Measurements from ENCODE around the gene STARD5.

Gene STARD5

DNA sequence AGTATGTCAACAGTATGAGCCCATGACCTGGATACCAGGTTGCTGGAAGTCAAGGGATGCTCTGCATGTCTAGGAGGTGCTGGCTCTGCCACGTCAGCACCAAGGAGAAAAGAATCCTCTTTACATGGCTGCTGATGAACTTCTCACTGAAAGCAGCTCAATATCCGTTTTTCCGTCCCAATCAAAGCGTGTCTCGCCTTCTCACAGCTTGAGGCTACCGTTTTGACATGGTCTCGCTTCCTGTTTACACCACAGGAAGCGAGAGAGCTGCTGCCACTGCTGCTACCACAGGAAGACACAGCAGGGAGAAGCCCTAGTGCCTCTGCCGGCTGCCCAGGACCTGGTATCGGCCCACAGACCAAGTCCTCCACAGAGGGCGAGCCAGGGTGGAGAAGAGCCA lies 27.3 kb downstream of the STARD5 start:
- H3K4me1 Mint-ChIP-seq (ENCODE audit: low read depth) = peaks cover 88% of the 10 kb centered on the region
- H3K4me3 Mint-ChIP-seq = peak overlapping the region; percentile 98
- H3K27ac Mint-ChIP-seq = peak overlapping the region; percentile 98
- peaks cover 16% of the 10 kb centered on the region for H3K36me3 Mint-ChIP-seq
- H3K27me3 Mint-ChIP-seq = no peaks in the 10 kb centered on the region
- no peaks in the 10 kb centered on the region for H3K9me3 Mint-ChIP-seq (ENCODE audit: low read depth)

DNA sequence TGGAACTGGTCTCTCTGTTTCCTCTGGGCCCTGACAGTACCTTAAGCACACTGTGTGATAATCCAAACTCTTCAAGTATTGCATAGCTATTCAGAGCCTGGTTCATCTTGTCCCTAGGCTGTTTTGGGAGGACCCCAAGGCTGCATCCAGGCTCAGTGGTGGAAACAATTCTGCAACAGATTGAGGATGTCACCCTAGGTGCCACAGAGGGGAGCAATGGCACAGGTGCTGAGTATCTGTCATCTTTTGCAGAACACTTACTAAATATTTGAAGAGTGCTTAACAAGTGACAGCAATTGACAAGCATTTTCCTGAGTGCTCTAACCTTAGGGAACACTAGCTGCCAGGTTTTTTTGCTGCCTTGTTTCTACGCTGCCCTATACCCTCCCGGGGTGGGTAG lies 27.8 kb downstream of the STARD5 start:
- H3K27me3 Mint-ChIP-seq = no peaks in the 10 kb centered on the region
- H3K4me1 Mint-ChIP-seq (ENCODE audit: low read depth) = peaks cover 88% of the 10 kb centered on the region
- H3K27ac Mint-ChIP-seq = peak overlapping the region; percentile 98
- H3K4me3 Mint-ChIP-seq = peak overlapping the region; percentile 98
- no peaks in the 10 kb centered on the region for H3K9me3 Mint-ChIP-seq (ENCODE audit: low read depth)
- H3K36me3 Mint-ChIP-seq = peaks cover 13% of the 10 kb centered on the region

DNA sequence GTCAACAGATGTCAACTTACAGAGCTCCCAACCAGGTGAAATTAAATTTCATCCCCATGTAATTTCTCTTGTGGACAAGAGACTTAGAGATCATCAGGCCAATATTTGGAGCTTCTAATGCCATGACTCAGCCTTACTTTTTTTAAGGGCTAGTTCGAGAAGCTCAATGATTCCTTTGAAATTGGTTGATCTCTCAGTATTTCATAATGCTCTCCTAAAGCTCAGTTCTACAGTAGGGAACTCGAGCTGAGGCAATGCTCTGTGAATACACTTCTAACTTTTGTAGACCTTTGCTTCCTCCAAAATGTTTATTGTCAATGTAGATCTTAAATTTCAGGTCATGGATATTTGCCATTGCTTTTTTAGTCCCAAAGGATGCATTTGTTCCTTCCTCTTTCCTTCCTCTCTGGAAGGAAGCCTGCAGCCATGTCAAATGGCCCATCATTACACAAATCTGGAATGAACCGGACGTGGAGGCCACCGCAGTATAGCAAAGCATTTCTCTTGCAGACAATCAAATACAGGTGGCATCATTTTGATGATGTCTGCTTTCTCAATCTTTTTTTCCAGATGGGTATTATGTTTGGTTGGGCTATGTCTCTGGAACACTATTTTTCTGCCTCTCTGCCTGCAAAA lies 28.3 kb downstream of the STARD5 start:
- H3K4me1 Mint-ChIP-seq (ENCODE audit: low read depth) = peaks cover 87% of the 10 kb centered on the region
- H3K9me3 Mint-ChIP-seq (ENCODE audit: low read depth) = no peaks in the 10 kb centered on the region
- H3K36me3 Mint-ChIP-seq = peaks cover 8% of the 10 kb centered on the region
- no peaks in the 10 kb centered on the region for H3K27me3 Mint-ChIP-seq
- H3K4me3 Mint-ChIP-seq = peak overlapping the region; percentile 98
- H3K27ac Mint-ChIP-seq = peak overlapping the region; percentile 98

DNA sequence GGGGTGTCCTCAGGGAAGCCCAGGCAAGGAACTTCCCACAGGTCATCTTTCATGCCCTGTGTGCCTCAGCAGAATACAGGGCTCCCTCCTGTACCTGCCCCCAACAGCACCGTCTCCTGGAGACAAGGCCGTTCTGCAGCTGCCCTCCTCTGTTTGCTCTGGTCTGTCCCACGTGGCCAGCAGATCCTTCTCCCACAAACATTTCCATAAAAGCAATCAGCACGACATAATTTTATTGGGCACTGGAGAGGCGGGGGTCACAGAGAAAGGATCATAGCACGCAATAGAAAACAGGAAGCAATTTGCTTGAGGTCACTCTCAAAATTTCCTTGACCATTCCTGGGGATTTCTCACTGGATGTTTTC lies 29.4 kb downstream of the STARD5 start:
- H3K4me3 Mint-ChIP-seq = peak overlapping the region; percentile 98
- H3K9me3 Mint-ChIP-seq (ENCODE audit: low read depth) = no peaks in the 10 kb centered on the region
- H3K27ac Mint-ChIP-seq = peak overlapping the region; percentile 98
- H3K4me1 Mint-ChIP-seq (ENCODE audit: low read depth) = peaks cover 94% of the 10 kb centered on the region
- peaks cover 4% of the 10 kb centered on the region for H3K36me3 Mint-ChIP-seq
- no peaks in the 10 kb centered on the region for H3K27me3 Mint-ChIP-seq

DNA sequence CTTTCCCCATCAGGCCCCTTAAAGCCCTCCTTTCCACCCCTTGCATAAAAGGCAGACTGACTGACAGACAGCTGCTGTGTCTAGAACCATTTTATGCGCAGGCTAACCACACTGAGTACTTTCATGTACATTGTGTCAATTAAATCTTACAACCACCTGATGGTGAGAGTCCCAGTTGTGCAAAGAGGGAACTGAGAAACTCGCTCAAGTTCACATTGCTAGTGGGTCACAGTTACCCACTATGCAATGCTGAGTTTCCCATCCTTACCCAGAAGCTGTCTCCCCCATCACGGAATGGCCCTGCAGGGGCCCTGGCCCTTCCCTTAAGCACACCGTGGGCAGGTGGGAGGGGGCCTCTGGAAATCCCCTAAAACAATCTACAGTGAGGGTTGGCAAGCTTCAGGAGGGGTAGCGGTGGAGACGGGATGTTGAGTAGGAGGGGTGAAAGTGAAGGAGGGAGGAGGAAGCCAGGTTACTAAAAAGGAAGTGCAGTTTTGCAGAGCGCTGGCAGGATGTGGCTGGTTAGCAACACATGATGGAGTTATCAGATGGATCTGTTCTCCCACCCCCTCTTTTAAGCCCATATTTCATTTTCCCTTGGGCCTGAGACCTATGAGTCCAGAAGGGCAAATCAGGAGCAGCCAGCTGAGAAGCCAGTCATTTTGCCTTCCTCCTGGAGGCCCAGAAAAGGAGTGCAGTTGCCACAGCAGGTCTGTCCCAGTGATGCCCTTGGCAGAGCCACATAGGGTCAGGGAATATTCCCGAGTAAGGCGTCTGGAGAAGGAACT lies 30.0 kb downstream of the STARD5 start:
- H3K4me1 Mint-ChIP-seq (ENCODE audit: low read depth) = peaks cover 94% of the 10 kb centered on the region
- H3K27me3 Mint-ChIP-seq = no peaks in the 10 kb centered on the region
- no peaks in the 10 kb centered on the region for H3K36me3 Mint-ChIP-seq
- H3K4me3 Mint-ChIP-seq = peak overlapping the region; percentile 98
- no peaks in the 10 kb centered on the region for H3K9me3 Mint-ChIP-seq (ENCODE audit: low read depth)
- H3K27ac Mint-ChIP-seq = peak overlapping the region; percentile 98

DNA sequence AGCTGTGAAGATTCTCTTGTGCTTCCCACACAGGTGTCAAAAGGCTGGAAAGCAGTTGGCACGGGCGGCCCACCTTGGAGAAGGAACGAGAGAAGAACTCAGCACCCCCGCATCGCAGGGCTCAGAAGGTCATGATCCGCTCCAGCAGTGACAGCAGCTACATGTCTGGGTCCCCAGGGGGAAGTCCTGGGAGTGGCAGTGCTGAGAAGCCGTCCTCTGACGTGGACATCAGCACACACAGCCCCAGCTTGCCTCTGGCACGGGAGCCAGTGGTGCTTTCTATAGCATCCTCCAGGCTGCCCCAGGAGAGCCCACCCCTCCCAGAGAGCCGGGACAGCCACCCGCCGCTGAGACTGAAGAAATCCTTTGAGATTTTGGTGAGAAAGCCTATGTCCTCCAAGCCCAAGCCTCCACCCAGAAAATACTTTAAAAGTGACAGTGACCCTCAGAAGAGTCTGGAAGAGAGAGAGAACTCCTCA lies 31.4 kb downstream of the STARD5 start:
- Mint-ChIP-seq H3K4me3 (peak overlapping the region; percentile 98), H3K9me3 (ENCODE audit: low read depth) (peaks cover 4% of the 10 kb centered on the region), H3K27me3 (no peaks in the 10 kb centered on the region)

DNA sequence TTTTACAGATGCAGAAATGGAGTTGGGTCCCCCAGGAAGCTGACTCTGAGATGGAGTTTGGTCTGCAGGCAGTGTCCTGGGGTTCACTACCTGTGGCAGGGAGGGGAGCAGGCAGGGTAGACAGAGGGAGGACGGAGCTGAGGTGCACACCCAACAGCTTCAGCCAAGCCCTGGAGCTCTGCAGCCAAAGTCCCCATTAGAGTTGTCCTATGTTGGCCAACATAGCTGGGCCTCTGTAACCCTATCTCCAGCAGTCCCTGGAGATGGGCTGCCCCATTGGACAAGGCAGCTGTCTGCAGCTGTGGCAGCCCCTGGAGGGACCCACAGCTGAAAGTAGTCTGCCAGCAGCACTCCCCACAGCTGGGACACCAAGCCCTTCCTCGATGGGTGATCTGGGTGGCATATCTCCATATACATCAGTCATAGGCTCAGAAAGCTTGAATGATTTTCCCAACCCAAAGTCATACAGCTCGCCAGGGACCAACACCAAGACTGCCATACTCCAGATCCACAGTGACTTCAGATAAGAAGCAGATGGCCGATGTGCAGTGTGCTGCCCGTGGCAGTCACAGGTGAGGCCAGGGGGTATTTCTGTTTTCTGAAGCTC lies 31.9 kb downstream of the STARD5 start:
- Mint-ChIP-seq H3K27ac (peak overlapping the region; percentile 98), H3K36me3 (peaks cover 5% of the 10 kb centered on the region), H3K4me1 (ENCODE audit: low read depth) (peaks cover 98% of the 10 kb centered on the region), H3K9me3 (ENCODE audit: low read depth) (peaks cover 5% of the 10 kb centered on the region), H3K4me3 (peak overlapping the region; percentile 98), H3K27me3 (no peaks in the 10 kb centered on the region)

More for the DNA sequence above, 31.4 kb downstream of the STARD5 start:
- H3K36me3 Mint-ChIP-seq = peaks cover 4% of the 10 kb centered on the region
- H3K4me1 Mint-ChIP-seq (ENCODE audit: low read depth) = peaks cover 96% of the 10 kb centered on the region
- H3K27ac Mint-ChIP-seq = peak overlapping the region; percentile 98

DNA sequence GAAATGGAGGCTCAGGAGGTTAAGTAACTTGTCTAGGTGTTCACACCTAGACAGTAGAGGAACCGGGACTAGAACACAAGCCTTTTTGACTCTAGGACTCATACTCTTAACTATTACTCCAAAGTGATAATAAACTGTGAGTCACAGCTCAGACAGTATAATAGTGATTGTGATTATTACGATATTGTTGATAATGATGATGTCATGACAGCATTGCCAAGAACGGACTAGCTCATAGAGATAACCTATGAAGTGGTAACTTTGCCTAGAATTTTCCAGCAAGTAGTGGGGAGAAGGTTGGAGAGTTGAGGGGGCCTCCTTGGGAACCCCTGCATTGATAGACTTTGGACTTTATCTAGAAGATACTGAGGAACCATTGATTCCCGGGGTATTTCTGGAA lies 34.0 kb downstream of the STARD5 start:
- no peaks in the 10 kb centered on the region for H3K27me3 Mint-ChIP-seq
- peak overlapping the region; percentile 27 for H3K4me3 Mint-ChIP-seq
- H3K36me3 Mint-ChIP-seq = peaks cover 16% of the 10 kb centered on the region
- H3K27ac Mint-ChIP-seq = peak overlapping the region; percentile 80
- peaks cover 14% of the 10 kb centered on the region for H3K9me3 Mint-ChIP-seq (ENCODE audit: low read depth)
- H3K4me1 Mint-ChIP-seq (ENCODE audit: low read depth) = peaks cover 98% of the 10 kb centered on the region

DNA sequence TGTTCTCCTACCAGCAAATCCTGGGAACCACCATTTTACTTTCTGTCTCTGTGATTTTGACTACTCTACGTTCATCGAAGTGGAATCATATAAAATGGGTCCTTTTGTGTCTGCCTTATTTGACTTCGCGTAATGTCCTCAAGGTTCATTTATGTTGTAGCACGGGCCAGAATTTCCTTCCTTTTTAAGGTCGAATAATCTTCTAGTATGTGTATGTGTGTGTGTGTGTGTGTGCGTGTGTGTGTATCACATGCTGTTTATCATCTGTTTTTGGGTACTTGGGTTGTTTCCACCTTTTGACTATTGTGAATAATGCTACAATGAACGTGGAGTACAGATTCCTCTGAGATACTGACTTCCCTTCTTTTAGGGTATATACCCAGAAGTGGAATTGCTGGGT lies 35.3 kb downstream of the STARD5 start:
- H3K9me3 Mint-ChIP-seq (ENCODE audit: low read depth) = peaks cover 14% of the 10 kb centered on the region
- peak overlapping the region; percentile 97 for H3K27ac Mint-ChIP-seq
- H3K27me3 Mint-ChIP-seq = no peaks in the 10 kb centered on the region
- peak overlapping the region; percentile 42 for H3K4me3 Mint-ChIP-seq
- H3K36me3 Mint-ChIP-seq = peaks cover 16% of the 10 kb centered on the region
- H3K4me1 Mint-ChIP-seq (ENCODE audit: low read depth) = peaks cover 93% of the 10 kb centered on the region

DNA sequence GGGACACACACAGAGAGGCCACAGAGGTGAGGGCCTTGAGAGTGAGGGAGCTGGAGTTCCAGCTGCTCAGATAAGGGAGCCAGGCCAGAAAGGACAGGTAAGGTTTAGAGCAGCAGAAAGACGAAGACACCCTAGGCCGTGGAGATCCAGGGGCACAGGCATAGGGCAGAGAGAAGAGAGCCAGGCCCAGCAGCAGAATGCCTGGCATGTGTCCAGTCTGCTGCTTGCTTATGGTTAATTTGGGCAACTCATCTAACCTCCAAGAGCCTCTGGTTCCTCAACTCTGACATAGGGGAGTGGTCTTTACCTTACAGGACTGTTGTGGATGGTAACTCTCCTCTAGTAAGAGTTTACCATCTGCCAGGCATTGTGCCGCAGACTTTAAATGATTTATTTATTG lies 35.9 kb downstream of the STARD5 start:
- no peak overlapping the region for H3K4me3 Mint-ChIP-seq
- H3K27me3 Mint-ChIP-seq = no peaks in the 10 kb centered on the region
- H3K9me3 Mint-ChIP-seq (ENCODE audit: low read depth) = peaks cover 14% of the 10 kb centered on the region
- H3K27ac Mint-ChIP-seq = peak overlapping the region; percentile 97
- peaks cover 88% of the 10 kb centered on the region for H3K4me1 Mint-ChIP-seq (ENCODE audit: low read depth)
- peaks cover 16% of the 10 kb centered on the region for H3K36me3 Mint-ChIP-seq

DNA sequence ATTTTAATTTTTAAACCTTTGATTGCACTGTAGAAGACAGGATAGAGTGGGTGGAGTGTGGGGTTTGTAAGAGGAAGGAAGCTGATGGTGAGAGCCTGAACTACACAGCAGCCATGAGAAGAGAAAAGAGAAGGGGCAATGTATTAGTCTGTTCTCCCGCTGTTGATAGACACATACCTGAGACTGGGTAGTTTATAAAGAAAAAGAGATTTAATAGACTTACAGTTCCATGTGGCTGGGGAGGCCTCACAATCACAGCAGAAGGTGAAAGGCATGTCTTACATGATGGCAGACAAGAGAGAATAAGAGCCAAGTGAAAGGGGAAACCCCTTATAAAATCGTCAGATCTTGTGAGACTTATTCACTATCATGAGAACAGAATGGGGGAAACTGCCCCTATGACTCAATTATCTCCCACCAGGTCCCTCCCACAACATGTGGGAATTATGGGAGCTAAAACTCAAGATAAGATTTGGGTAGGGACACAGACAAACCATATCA lies 37.3 kb downstream of the STARD5 start:
- peaks cover 81% of the 10 kb centered on the region for H3K4me1 Mint-ChIP-seq (ENCODE audit: low read depth)
- no peaks in the 10 kb centered on the region for H3K27me3 Mint-ChIP-seq
- peaks cover 16% of the 10 kb centered on the region for H3K36me3 Mint-ChIP-seq
- H3K4me3 Mint-ChIP-seq = peak overlapping the region; percentile 85
- H3K27ac Mint-ChIP-seq = peak overlapping the region; percentile 97
- peaks cover 14% of the 10 kb centered on the region for H3K9me3 Mint-ChIP-seq (ENCODE audit: low read depth)

DNA sequence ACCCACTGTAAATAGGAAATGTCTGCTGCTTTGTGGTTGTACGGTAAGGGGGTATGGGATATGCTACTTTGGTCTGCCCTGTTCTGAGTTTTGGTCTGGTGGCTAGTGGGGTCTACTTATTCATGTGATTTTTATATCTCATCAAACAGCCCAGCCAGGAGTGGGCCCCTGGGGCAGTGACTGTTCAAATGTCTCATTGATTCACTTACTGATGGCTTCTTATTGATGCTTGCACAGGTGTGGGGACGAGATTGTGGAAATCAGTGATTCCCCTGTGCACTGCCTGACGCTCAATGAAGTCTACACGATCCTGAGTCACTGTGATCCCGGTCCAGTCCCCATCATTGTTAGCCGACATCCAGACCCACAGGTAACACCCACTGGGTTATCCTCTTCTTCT lies 38.5 kb downstream of the STARD5 start:
- Mint-ChIP-seq H3K9me3 (ENCODE audit: low read depth) (peaks cover 14% of the 10 kb centered on the region), H3K27me3 (no peaks in the 10 kb centered on the region), H3K27ac (peak overlapping the region; percentile 97), H3K4me3 (peak overlapping the region; percentile 85), H3K36me3 (peaks cover 16% of the 10 kb centered on the region), H3K4me1 (ENCODE audit: low read depth) (peaks cover 83% of the 10 kb centered on the region)

DNA sequence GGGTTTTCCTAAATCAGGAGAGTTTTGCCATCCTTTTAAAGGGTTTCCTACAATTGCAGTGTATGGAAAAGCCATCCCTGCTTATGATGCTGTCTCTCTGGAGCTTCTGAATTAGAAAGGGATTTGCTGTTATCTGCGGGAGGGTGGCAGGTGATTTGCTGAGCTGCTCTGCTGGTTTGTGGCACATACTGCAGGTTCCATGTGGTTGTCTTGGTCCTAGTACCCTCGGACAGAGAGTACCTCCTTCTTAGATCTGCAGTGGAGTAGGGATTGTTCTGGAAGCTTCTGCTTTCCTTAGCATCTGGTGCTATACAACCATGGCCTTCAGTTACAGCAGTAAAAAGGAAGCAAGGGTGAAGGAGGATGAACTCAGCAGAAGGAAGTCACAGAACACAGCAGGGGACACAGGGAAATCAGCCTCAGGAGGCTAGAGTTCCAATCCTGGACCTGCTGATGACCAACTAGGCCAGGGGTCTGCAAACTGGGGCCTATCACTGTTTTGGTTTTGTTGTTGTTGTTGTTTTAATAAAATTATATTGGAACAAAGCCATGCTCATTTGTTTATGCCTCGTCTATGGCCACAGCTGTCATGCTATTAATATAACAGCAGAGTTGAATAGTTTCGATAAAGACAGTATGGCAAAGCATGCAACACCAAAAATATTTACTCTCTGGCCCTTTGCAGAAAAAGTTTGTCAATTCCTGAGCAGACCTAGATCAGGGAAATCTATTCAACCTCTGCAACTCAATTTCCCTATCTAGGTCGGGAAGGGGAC lies 39.5 kb downstream of the STARD5 start:
- peaks cover 14% of the 10 kb centered on the region for H3K9me3 Mint-ChIP-seq (ENCODE audit: low read depth)
- H3K4me3 Mint-ChIP-seq = peak overlapping the region; percentile 66
- H3K4me1 Mint-ChIP-seq (ENCODE audit: low read depth) = peaks cover 83% of the 10 kb centered on the region
- H3K36me3 Mint-ChIP-seq = peaks cover 16% of the 10 kb centered on the region
- no peaks in the 10 kb centered on the region for H3K27me3 Mint-ChIP-seq
- H3K27ac Mint-ChIP-seq = peak overlapping the region; percentile 97

DNA sequence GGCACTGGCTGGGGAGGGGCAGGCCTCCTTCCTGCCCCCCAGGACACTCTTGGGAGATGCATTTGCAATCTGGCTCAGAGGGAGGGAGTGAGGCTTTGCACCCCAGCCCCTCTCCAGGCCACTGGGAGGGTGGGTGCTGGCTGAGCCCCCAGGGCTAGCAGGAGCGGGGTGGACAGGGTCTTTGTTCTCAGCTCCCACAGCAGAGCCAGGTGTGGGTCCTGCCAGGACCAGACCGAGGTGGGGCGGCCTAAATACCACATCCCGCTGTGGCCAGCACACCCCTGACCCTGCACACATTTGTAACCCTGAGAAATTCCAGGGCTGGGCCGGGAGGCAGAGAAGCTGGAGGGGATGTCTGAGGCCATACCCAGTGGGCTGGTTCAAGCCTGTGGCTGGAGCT lies 41.0 kb downstream of the STARD5 start:
- no peaks in the 10 kb centered on the region for H3K27me3 Mint-ChIP-seq
- peaks cover 78% of the 10 kb centered on the region for H3K4me1 Mint-ChIP-seq (ENCODE audit: low read depth)
- H3K9me3 Mint-ChIP-seq (ENCODE audit: low read depth) = peaks cover 10% of the 10 kb centered on the region
- H3K36me3 Mint-ChIP-seq = peaks cover 15% of the 10 kb centered on the region
- H3K27ac Mint-ChIP-seq = no peak overlapping the region
- no peak overlapping the region for H3K4me3 Mint-ChIP-seq
